Measurements from ENCODE around the gene MICAL3. TPM values are rescaled to one million over a fixed set of nuclear protein-coding genes. Genes with fewer than 3 reads are reported as not detected.
"Not testable (repeated sequence)": the region's sequence is repeated elsewhere in the genome, so short reads cannot be mapped to it uniquely, and the experiment has no call there.

MICAL3 gene
- total RNA-seq, 1 donor from 2014 or later, result 54.8 TPM

DNA sequence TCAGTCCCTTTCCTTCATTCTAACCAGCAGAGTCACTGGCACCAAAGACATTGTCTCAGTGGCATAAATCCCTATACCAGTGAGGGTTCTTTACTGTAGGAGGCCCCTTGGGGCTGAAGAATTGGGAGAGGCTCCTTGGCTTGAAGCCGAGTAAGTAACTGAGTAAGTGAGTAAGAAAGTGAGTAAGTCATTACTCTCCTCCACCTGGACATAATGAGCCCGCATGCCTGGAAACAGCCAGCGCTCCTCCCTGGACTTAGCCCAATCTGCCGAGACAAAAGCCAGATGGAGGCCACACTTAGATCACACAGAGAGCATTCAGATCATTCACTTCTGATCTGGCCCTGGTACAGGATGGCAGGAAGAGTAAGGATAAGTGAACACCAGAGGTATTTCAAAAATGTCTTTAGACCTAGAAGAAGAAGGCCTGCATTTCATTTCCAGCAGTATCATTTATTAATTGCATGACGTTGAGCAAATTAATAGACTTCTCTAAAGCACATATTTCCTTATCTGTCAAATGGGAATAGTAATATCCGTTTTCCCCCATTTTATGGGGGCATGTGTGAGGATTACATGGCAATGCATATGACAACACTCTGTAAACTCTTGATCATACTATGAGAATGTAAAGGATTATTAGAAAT lies 8.2 kb upstream of the MICAL3 start:
- Mint-ChIP-seq H3K27me3 (peaks cover 22% of the 10 kb centered on the region), H3K9me3 (ENCODE audit: low read depth) (no peaks in the 10 kb centered on the region), H3K36me3 (ENCODE audit: insufficient read depth) (no peaks in the 10 kb centered on the region), H3K4me1 (ENCODE audit: low read depth) (no peaks in the 10 kb centered on the region), H3K4me3 (ENCODE audit: low read depth) (no peak overlapping the region), H3K27ac (no peak overlapping the region)
- no peak for DNase-seq (ENCODE audit: low spot score, unreplicated experiment)
- TF ChIP-seq, protein P1, sequence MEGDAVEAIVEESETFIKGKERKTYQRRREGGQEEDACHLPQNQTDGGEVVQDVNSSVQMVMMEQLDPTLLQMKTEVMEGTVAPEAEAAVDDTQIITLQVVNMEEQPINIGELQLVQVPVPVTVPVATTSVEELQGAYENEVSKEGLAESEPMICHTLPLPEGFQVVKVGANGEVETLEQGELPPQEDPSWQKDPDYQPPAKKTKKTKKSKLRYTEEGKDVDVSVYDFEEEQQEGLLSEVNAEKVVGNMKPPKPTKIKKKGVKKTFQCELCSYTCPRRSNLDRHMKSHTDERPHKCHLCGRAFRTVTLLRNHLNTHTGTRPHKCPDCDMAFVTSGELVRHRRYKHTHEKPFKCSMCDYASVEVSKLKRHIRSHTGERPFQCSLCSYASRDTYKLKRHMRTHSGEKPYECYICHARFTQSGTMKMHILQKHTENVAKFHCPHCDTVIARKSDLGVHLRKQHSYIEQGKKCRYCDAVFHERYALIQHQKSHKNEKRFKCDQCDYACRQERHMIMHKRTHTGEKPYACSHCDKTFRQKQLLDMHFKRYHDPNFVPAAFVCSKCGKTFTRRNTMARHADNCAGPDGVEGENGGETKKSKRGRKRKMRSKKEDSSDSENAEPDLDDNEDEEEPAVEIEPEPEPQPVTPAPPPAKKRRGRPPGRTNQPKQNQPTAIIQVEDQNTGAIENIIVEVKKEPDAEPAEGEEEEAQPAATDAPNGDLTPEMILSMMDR (IDR thresholded peaks at IDR 0.05; ENCODE audit: unreplicated experiment), result no peak

DNA sequence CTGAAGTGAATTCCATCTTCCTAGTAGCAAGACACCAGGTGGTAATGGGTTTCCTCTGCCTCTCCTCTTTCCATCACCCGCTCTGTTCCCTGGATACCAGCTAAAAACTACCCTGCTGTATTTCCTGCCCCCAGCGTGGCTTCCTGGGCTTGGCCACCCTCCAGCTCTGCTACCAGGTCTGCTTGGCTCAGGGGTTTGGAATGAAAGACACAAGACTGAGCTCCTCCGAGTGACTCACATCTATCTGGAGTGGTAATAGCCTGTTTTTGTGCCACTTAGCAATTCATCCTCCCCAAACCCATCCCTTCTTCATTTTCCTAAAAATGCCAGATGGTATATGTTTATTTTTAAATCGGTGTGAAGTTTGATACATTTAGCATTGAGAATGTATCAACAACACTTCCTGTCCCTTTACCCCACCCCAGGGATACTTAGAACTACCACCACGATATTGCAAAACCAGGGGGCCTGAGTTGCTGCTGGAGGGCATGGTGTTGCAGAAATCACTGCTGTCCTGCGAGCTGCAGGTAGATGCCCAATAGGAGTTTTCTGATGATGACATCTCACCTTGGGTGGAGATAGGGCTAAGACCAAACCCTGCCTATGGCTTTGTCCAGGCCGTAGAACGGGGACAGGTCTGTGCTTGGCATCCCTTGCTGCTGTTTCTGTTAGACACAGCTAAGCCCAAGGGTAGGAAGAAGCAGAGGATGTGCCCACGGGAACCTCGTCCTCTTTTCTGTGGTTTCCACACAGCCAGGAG lies 7.5 kb upstream of the MICAL3 start:
- TF ChIP-seq, protein P1 (IDR thresholded peaks at IDR 0.05; ENCODE audit: unreplicated experiment), result no peak
- H3K27me3 Mint-ChIP-seq, result peaks cover 25% of the 10 kb centered on the region
- H3K4me1 Mint-ChIP-seq (ENCODE audit: low read depth), result no peaks in the 10 kb centered on the region
- no peaks in the 10 kb centered on the region for H3K9me3 Mint-ChIP-seq (ENCODE audit: low read depth)
- H3K27ac Mint-ChIP-seq, result no peak overlapping the region
- no peaks in the 10 kb centered on the region for H3K36me3 Mint-ChIP-seq (ENCODE audit: insufficient read depth)
- no peak for DNase-seq (ENCODE audit: low spot score, unreplicated experiment)
- no peak overlapping the region for H3K4me3 Mint-ChIP-seq (ENCODE audit: low read depth)

DNA sequence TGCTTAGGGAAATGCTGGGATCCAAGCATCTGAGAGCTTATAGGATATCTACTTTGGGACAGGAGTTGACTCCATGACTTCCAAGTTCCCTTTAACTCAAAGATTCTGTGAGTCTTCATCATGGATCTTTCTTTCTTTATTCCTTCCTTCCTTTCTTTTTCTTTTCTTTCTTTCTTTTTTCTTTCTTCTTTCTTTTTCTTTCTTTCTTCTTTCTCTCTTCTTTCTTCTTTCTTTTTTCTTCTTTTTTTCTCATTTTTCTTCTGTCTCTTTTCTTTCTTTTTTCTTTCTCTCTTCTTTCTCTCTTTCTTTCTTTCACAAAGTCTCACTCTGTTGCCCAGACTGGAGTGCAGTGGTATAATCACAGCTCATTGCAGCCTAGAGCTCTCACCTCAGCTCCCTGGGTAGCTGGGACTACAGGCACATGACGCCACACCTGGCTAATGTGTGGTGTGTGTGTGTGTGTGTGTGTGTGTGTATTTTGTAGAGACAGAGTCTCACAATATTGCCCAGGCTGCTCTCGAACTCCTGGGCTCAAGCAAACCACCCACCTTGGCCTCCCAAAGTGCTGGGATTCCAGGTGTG lies 5.4 kb upstream of the MICAL3 start:
- H3K27ac Mint-ChIP-seq, result no peak overlapping the region
- H3K27me3 Mint-ChIP-seq, result peaks cover 40% of the 10 kb centered on the region
- DNase-seq (ENCODE audit: low spot score, unreplicated experiment), result no peak
- peaks cover under 1% of the 10 kb centered on the region for H3K4me1 Mint-ChIP-seq (ENCODE audit: low read depth)
- no peaks in the 10 kb centered on the region for H3K36me3 Mint-ChIP-seq (ENCODE audit: insufficient read depth)
- no peaks in the 10 kb centered on the region for H3K9me3 Mint-ChIP-seq (ENCODE audit: low read depth)
- H3K4me3 Mint-ChIP-seq (ENCODE audit: low read depth), result no peak overlapping the region
- TF ChIP-seq, protein P1 (IDR thresholded peaks at IDR 0.05; ENCODE audit: unreplicated experiment), result no peak

DNA sequence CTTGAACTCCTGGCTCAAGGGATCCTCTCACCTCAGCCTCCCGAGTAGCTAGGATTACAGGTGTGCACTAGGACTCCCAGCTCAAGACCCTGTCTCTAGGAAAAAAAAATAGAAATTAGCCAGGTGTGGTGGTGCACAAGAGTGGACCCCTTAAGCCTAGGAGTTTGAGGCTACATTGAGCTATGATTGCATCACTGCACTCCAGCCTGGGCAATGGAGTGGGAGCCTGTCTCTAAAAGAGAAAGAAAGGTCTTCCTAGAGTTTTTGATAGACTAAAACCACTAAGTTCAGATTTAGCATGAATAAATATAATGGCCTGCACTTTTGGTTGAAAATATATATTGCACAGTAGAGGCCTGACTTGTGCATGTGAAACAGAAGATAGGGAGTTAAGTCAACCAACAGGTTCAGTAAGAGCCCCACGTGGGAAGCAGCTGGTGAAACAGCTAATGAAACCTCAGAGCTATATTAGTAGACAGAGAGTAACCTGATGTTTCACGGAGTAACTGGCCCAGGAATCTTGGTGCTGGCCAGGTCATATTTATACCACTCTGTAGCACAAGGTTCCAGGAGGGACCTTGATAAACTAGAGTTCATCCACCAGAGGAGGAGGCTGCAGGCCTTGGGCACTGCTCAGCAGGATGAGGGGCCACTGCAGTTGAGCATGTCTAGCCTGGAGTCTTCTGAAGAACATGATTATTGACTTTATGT lies 4.6 kb upstream of the MICAL3 start:
- H3K27me3 Mint-ChIP-seq, result peaks cover 44% of the 10 kb centered on the region
- H3K27ac Mint-ChIP-seq, result no peak overlapping the region
- no peaks in the 10 kb centered on the region for H3K36me3 Mint-ChIP-seq (ENCODE audit: insufficient read depth)
- TF ChIP-seq, protein P1 (IDR thresholded peaks at IDR 0.05; ENCODE audit: unreplicated experiment), result no peak
- H3K4me3 Mint-ChIP-seq (ENCODE audit: low read depth), result no peak overlapping the region
- peaks cover 3% of the 10 kb centered on the region for H3K4me1 Mint-ChIP-seq (ENCODE audit: low read depth)
- H3K9me3 Mint-ChIP-seq (ENCODE audit: low read depth), result no peaks in the 10 kb centered on the region
- DNase-seq (ENCODE audit: low spot score, unreplicated experiment), result no peak

DNA sequence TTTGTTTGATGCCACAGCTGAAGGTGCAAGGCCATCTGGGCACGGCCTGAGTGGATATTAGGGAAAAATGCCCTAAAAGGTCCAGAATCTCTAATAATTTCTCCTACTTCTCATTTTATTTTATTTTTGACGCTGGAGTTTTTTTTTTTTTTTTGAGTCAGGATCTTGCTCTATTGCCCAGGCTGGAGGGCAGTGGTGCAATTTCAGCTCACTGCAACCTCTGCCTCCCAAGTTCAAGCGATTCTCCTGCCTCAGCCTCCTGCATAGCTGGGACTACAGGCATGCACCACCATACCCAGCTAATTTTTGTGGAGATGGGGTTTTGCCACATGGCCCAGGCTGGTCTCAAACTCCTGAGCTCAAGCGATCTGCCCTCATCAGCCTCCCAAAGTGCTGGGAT lies 1.5 kb upstream of the MICAL3 start:
- H3K27me3 Mint-ChIP-seq, result peaks cover 68% of the 10 kb centered on the region
- not testable (repeated sequence) for H3K27ac Mint-ChIP-seq; H3K9me3 Mint-ChIP-seq (ENCODE audit: low read depth); DNase-seq (ENCODE audit: low spot score, unreplicated experiment); H3K4me3 Mint-ChIP-seq (ENCODE audit: low read depth); H3K36me3 Mint-ChIP-seq (ENCODE audit: insufficient read depth)
- H3K4me1 Mint-ChIP-seq (ENCODE audit: low read depth), result peaks cover 12% of the 10 kb centered on the region
